LNCaP clone FGC (cell line): Measurements from ENCODE around the gene CMSS1.

Source experiments
- DNase-seq: peaks from one replicate; pipeline ENCODE4 v3.0.0-alpha.2; 2011; ENCODE audit warnings: low read depth
- H3K4me3 ChIP-seq: 2 replicates; pipeline ENCODE4 v1.5.1; 2011; ENCODE audit warnings: mild to moderate bottlenecking, low read depth, low read length, control low read depth
- TF ChIP-seq, protein P1 (sequence below): IDR thresholded peaks from 2 replicates; pipeline ENCODE4 v1.5.1; 2012; ENCODE audit warnings: mild to moderate bottlenecking; ENCODE audit not compliant: control insufficient read depth, insufficient read depth; ENCODE audit errors: extremely low read depth

CMSS1 gene

DNA sequence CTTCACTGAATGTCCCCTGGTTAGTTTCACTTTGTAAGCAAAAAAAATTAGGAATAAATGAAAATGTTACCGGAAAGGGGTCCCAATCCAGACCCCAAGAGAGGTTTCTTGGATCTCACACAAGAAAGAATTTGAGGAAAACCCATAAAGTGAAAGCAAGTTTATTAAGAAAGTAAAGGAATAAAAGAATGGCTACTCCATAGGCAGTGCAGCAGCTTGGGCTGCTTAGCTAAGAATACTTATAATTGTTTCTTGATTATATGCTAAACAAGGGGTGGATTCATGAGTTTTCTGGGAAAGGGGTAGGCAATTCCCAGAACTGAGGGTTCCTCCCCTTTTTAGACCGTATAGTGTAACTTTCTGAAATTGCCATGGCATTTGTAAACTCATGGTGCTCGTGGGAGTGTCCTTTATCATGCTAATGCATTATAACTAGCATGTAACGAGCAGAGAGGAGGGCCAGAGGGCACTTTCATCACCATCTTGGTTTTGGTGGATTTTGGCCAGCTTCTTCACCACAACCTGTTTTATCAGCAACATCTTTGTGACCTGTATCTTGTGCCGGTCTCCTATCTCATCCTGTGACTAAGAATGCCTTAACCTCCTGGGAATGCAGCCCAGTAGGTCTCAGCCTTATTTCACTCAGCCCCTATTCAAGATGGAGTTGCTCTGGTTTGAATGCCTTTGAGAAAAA lies 41.0 kb upstream of the CMSS1 start:
- DNase-seq = no peak
- no peak overlapping the region for H3K4me3 ChIP-seq
- TF ChIP-seq, protein P1, sequence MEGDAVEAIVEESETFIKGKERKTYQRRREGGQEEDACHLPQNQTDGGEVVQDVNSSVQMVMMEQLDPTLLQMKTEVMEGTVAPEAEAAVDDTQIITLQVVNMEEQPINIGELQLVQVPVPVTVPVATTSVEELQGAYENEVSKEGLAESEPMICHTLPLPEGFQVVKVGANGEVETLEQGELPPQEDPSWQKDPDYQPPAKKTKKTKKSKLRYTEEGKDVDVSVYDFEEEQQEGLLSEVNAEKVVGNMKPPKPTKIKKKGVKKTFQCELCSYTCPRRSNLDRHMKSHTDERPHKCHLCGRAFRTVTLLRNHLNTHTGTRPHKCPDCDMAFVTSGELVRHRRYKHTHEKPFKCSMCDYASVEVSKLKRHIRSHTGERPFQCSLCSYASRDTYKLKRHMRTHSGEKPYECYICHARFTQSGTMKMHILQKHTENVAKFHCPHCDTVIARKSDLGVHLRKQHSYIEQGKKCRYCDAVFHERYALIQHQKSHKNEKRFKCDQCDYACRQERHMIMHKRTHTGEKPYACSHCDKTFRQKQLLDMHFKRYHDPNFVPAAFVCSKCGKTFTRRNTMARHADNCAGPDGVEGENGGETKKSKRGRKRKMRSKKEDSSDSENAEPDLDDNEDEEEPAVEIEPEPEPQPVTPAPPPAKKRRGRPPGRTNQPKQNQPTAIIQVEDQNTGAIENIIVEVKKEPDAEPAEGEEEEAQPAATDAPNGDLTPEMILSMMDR = no peak

DNA sequence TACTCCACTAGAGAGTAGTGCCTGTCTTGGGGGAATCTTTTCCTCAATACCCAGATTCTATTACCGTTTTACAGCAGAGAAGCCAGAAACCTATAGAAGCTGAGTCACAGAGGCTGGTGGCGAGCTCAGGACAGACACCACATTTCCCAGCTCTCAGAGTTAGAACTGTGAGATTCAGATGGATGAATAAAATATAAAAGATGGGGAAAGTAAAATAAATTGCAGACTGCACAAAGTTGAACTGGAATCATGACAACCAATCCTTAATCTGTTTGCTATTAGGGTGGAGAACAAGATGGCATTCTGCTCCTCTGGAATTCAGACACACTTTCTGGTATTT lies 40.5 kb upstream of the CMSS1 start:
- no peak for DNase-seq
- TF ChIP-seq, protein P1 = no peak

DNA sequence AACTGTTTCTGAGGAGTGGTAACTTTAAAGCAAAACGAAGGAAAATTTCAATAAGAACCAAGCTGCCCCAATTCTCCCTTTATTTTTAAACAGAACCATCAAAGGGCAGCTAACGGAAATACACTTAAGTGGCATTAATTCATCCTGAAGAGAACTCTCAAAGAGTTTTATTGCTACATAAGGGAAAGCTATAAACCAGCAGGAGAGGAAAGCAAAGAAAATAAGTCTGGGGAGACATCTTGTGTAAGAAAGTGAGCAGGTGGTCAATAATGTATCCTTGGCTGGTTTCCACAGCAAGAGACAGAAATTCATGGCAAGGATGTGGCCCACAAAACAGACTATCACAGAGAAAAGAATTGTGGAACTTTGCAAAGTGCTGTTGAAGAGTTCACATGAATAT lies 40.0 kb upstream of the CMSS1 start:
- no peak for DNase-seq
- TF ChIP-seq, protein P1 = no peak
- no peak overlapping the region for H3K4me3 ChIP-seq

More for the DNA sequence above, 40.5 kb upstream of the CMSS1 start:
- H3K4me3 ChIP-seq = no peak overlapping the region

DNA sequence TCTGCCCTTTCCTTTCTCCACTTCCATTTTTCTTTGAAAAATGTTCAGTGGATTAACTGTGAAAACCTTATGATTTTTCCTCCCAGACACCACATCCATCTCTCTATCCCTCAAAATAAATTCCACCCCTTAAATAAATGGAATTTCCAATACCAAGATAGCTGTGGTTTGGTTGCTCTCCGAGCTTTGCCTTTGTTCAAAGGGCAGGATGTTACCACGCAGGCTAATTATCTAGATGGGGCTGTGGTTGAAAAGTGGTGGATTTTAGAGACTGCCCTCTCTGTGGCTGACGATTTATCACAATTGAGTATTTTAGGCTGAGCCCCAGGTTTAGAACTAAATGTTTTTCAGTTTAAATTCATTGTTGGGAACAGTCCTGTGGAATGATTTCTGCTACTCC lies 36.9 kb upstream of the CMSS1 start:
- no peak for DNase-seq
- no peak overlapping the region for H3K4me3 ChIP-seq
- TF ChIP-seq, protein P1 = no peak

DNA sequence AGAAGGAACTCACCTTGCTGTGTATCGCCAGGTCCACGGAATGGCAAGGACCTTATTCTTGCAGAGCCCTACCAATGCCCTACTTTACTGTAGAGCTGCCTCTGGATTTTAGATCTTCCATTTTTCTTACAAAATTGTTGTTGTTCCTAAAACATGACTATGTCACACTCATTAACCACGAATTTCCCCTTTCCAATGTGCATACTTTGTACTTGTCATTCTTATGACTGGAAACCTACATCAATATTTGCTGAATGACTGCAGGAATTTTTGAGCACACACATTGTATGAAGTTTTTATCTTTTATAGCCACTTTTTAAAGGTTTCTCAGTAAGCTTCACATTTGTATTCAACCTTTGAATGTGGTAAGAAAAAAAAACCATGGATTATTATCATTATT lies 35.9 kb upstream of the CMSS1 start:
- TF ChIP-seq, protein P1 = no peak
- no peak overlapping the region for H3K4me3 ChIP-seq
- no peak for DNase-seq

DNA sequence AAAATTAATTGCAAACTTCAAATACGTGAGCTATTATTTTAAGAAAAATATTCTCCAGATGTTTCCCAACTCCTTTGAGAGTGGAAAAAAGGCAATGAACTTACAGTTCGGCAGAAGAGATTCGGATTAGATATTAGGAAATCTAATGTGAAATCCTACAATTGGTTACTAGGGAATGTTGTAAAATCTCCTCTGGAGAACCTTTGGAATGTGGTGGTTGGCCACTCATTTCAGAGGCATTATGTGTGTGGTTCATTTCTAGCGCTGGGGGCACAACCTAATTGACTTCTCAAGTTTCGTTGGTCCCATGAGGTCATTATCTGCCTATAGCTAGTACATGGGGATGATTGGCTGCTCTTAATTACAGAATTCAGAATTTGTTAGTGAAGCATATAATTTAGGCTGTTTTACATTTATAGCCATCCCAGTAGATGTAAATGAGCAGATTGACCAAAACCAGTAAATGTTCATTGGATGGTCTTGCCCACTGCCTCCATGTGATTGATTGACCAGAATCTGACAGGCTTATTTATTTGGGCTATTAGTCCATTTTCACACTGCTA lies 34.6 kb upstream of the CMSS1 start:
- TF ChIP-seq, protein P1 = no peak
- DNase-seq = no peak
- no peak overlapping the region for H3K4me3 ChIP-seq
